ENCODE results near the gene TPX2. TPM values are rescaled to one million over a fixed set of nuclear protein-coding genes. Genes with fewer than 3 reads are reported as not detected.

TPX2 gene
- total and polyA plus RNA-seq, 7 donors, result 0.63 to 8.5 (median 2.2) TPM

- peak overlapping the region; percentile 85 for H3K27ac ChIP-seq
- no peaks in the 10 kb centered on the region for H3K27me3 ChIP-seq (ENCODE audit: insufficient read depth in 3 of 3, low read length in 2 of 3)
- WGBS, 3 donors, result 45 to 58% (median 51%) methylated on average over 5 of the region's 5 CpGs
- peak overlapping the region; percentile 53 for H3K4me3 ChIP-seq
- peaks cover 90% of the 10 kb centered on the region for H3K4me1 ChIP-seq
- peak; percentile 82 to 90 for DNase-seq
- TF ChIP-seq, protein P1, sequence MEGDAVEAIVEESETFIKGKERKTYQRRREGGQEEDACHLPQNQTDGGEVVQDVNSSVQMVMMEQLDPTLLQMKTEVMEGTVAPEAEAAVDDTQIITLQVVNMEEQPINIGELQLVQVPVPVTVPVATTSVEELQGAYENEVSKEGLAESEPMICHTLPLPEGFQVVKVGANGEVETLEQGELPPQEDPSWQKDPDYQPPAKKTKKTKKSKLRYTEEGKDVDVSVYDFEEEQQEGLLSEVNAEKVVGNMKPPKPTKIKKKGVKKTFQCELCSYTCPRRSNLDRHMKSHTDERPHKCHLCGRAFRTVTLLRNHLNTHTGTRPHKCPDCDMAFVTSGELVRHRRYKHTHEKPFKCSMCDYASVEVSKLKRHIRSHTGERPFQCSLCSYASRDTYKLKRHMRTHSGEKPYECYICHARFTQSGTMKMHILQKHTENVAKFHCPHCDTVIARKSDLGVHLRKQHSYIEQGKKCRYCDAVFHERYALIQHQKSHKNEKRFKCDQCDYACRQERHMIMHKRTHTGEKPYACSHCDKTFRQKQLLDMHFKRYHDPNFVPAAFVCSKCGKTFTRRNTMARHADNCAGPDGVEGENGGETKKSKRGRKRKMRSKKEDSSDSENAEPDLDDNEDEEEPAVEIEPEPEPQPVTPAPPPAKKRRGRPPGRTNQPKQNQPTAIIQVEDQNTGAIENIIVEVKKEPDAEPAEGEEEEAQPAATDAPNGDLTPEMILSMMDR (IDR thresholded peaks at IDR 0.05), result no peak
- intact Hi-C loops (cut with DNase I), result loop anchor here in 1 of 2 donors (10.0 kb wide), 1 partner anchor 136 kb away; no protein-coding TSS in a partner anchor
- no peaks in the 10 kb centered on the region for H3K9me3 ChIP-seq
- ATAC-seq, result peak; percentile 52 to 75 (median 70)
- peaks cover 30 to 45% of the 10 kb centered on the region in 2 donors for H3K36me3 ChIP-seq (ENCODE audit: insufficient read depth in 1 of 2, low read depth in 1 of 2)
Measured at GRCh38 chr20:31710423-31711108, 28.5 kb upstream of the TPX2 start.

GRCh38 chr20:31711179-31712111 lies 27.6 kb upstream of the TPX2 start:
- Histone ChIP-seq H3K27ac (peak overlapping the region; percentile 85), H3K9me3 (no peaks in the 10 kb centered on the region), H3K4me3 (peak overlapping the region; percentile 53), H3K36me3 (ENCODE audit: insufficient read depth in 1 of 2, low read depth in 1 of 2) (peaks cover 22 to 48% of the 10 kb centered on the region in 2 donors), H3K27me3 (ENCODE audit: insufficient read depth in 3 of 3, low read length in 2 of 3) (no peaks in the 10 kb centered on the region), H3K4me1 (peaks cover 94% of the 10 kb centered on the region)
- no peak for ATAC-seq
- intact Hi-C loops (cut with DNase I), result loop anchor here in 1 of 2 donors (10.0 kb wide), 1 partner anchor 137 kb away; no protein-coding TSS in a partner anchor
- TF ChIP-seq, protein P1 (IDR thresholded peaks at IDR 0.05), result no peak
- no peak for DNase-seq

DNA sequence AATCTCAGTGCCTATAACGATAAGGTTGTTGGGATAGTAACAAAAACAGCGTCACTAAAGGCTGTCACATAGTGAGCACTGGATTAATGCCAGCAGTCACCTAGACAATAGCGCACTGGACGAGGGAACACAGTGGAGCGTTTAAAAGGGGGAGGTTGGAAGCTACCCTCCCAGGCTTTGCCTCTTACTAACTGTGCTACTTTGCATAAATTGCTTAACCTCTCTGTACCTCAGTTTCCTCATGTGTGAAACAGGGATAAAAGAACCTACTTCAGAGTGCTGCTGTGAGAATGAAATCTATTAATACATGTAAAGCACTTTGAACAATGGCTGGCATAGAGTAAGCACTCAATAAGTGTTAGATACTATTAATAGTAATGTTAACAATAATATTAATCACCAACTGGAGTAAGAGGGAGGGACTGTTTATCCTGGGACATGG lies 27.0 kb upstream of the TPX2 start:
- ATAC-seq (peak; percentile 15 to 43 (median 29)), DNase-seq (no peak)
- WGBS, 3 donors, result 15 to 31% (median 19%) methylated on average over 5 of the region's 5 CpGs
- Histone ChIP-seq H3K9me3 (no peaks in the 10 kb centered on the region), H3K4me3 (peak overlapping the region; percentile 53), H3K4me1 (peaks cover 94% of the 10 kb centered on the region), H3K27ac (peak overlapping the region; percentile 85), H3K27me3 (ENCODE audit: insufficient read depth in 3 of 3, low read length in 2 of 3) (no peaks in the 10 kb centered on the region), H3K36me3 (ENCODE audit: insufficient read depth in 1 of 2, low read depth in 1 of 2) (peaks cover 19 to 41% of the 10 kb centered on the region in 2 donors)
- TF ChIP-seq, protein P1 (IDR thresholded peaks at IDR 0.05), result no peak
- intact Hi-C loops (cut with DNase I), result loop anchor here in 1 of 2 donors (10.0 kb wide), 1 partner anchor 137 kb away; no protein-coding TSS in a partner anchor

DNA sequence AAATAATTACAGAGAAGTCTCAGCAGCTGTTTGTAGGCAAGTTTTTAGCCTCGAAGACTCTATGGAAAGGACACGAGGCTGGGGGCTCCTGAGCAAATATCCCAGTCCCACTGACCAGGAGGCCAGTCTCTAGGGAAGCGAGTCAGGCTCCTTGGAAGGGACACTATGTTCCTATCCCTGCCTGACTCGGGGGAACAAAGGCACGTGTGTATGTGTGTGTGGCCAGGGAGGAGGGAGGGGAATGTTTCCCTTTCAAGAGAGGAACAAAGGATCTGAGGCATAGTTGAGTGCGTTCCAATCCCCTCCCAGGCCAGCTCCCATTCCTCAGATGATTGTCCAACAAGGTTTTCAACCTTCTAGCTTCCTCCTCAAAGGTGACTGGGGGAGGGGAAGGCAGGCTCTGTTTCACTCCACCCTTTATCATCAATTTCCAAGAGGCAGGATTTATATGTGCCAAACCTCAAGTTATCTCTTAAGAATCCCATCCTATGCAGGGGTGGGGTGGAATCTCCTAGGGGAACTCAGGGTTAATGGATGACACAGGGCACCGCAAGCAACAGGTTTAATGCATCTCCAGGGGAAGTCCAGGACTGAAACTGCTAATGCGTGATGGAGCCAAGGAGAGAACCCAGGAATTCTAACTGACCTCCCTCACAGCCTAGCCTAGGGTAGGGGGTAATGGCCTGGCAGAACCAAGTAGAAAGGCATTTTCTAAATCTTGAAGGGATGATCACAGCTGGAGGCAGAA lies 26.4 kb upstream of the TPX2 start:
- DNase-seq (peak; percentile 87 to 90), ATAC-seq (peak; percentile 48 to 84 (median 80))
- Histone ChIP-seq H3K4me1 (peaks cover 94% of the 10 kb centered on the region), H3K4me3 (peak overlapping the region; percentile 53), H3K27ac (peak overlapping the region; percentile 85), H3K27me3 (ENCODE audit: insufficient read depth in 3 of 3, low read length in 2 of 3) (no peaks in the 10 kb centered on the region), H3K36me3 (ENCODE audit: insufficient read depth in 1 of 2, low read depth in 1 of 2) (peaks cover 17 to 37% of the 10 kb centered on the region in 2 donors), H3K9me3 (no peaks in the 10 kb centered on the region)
- WGBS, 3 donors, result 9 to 17% (median 14%) methylated on average over 8 of the region's 8 CpGs
- intact Hi-C loops (cut with DNase I), result loop anchor here in 1 of 2 donors (10.0 kb wide), 1 partner anchor 138 kb away; no protein-coding TSS in a partner anchor
- TF ChIP-seq, protein P1 (IDR thresholded peaks at IDR 0.05), result no peak
